ENCODE measurements around the gene HEPN1. TPM values are rescaled to one million over a fixed set of nuclear protein-coding genes. Genes with fewer than 3 reads are reported as not detected.

Gene HEPN1
- total and polyA plus RNA-seq, 2 of the 4 experiments (the other 2 are of a cell fraction), result not detected

- H3K18ac ChIP-seq (ENCODE audit: low read depth, low read length), result peak overlapping the region; percentile 97
- peak overlapping the region; percentile 72 to 80; a peak in 3 of 4 replicates for H4K8ac ChIP-seq (ENCODE audit: low read depth in 2 of 2, low read length in 2 of 2)
- peak overlapping the region; percentile 81 for H3K27ac ChIP-seq (ENCODE audit: insufficient read depth, low read length)
- H4K91ac ChIP-seq (ENCODE audit: insufficient read depth, low read depth, low read length), result peak overlapping the region; percentile 90; the same call in 1 of the 2 replicates
- H3K14ac ChIP-seq (replicated peaks; ENCODE audit: low read depth, low read length), result peak overlapping the region; percentile 89
- dilution Hi-C loops (cut with HindIII; ENCODE audit: low sequenced_read_pairs, unreplicated experiment) (no loop called here), in situ Hi-C loops (cut with MboI; ENCODE audit: low sequenced_read_pairs) (no loop called here), intact Hi-C loops (cut with micrococcal nuclease) (no loop called here)
- CTCF ChIA-PET, result interaction anchor here (0.7 to 1.2 kb wide), 2 partner anchors 9 to 59 kb away, joined by 3 to 5 read pairs; no protein-coding TSS in a partner anchor
- H3K56ac ChIP-seq (ENCODE audit: extremely low read depth, insufficient read depth, low read length), result peak overlapping the region; percentile 57
- peak; percentile 92 for ATAC-seq (ENCODE audit: low read depth)
- peak; percentile 96 for DNase-seq
- H3K23ac ChIP-seq (ENCODE audit: low read depth, low read length), result peak overlapping the region; percentile 92; the same call in 1 of the 2 replicates
- 8% methylated on average over 2 of the region's 4 CpGs; no CpG with 5 or more reads in 1 of the 2 experiments for WGBS, 2 experiments (ENCODE audit: extremely low coverage in 2 of 2, insufficient read length in 1 of 2)
- no TSS peak for BruUV-seq (replicated peaks)
- no peaks in the 10 kb centered on the region for H3K27me3 ChIP-seq (ENCODE audit: control insufficient read depth, insufficient read depth, low read length)
- H3K79me1 ChIP-seq (ENCODE audit: low read depth in 1 of 2, low read length in 2 of 2), result no peaks in the 10 kb centered on the region
- no peak overlapping the region; the same call in 1 of the 2 replicates for H2AK5ac ChIP-seq (ENCODE audit: low read depth, low read length)
- peak overlapping the region; percentile 27; the same call in 1 of the 2 replicates for H3K9ac ChIP-seq (ENCODE audit: low read depth, low read length)
- no peaks in the 10 kb centered on the region for H4K20me1 ChIP-seq (ENCODE audit: insufficient read depth, low read length)
- no peak overlapping the region for H3K4me3 ChIP-seq (ENCODE audit: insufficient read depth, low read depth, low read length)
- H2BK15ac ChIP-seq (ENCODE audit: low read depth, low read length), result peak overlapping the region; percentile 98; the same call in 2 of the 3 replicates
- peak overlapping the region; percentile 91 for H2BK120ac ChIP-seq (ENCODE audit: low read depth, low read length)
- POLR2A ChIA-PET (ENCODE audit: unreplicated experiment), result interaction anchor here (0.8 kb wide), 1 partner anchor 9 kb away, joined by 3 read pairs; no protein-coding TSS in a partner anchor
- H3K9me3 ChIP-seq (ENCODE audit: control insufficient read depth, insufficient read depth, low read length), result no peaks in the 10 kb centered on the region
- peak overlapping the region; percentile 84 for H3K4me2 ChIP-seq (ENCODE audit: low read depth, low read length)
- peak overlapping the region; percentile 94 for H2BK20ac ChIP-seq (ENCODE audit: low read depth, low read length)
- H4K5ac ChIP-seq (ENCODE audit: low read depth, low read length), result peak overlapping the region; percentile 71
- peak overlapping the region; percentile 92 for H3K4ac ChIP-seq (ENCODE audit: low read depth, low read length)
- H2AFZ ChIP-seq (replicated peaks; ENCODE audit: low read length, poor library complexity), result peak overlapping the region; percentile 9
- H3K4me1 ChIP-seq (ENCODE audit: control insufficient read depth, insufficient read depth, low read length), result peaks cover 17% of the 10 kb centered on the region
- no peak overlapping the region for H2AK9ac ChIP-seq (replicated peaks; ENCODE audit: low read depth, low read length, poor library complexity)
- H2BK5ac ChIP-seq (ENCODE audit: low read depth, low read length, poor library complexity, severe bottlenecking), result peak overlapping the region; percentile 61
- peaks cover 4% of the 10 kb centered on the region; the same call in 1 of the 2 replicates for H3K9me1 ChIP-seq (ENCODE audit: insufficient read depth, low read length)
- no peaks in the 10 kb centered on the region for H3K36me3 ChIP-seq (ENCODE audit: control insufficient read depth, insufficient read depth, low read length)
- no peak for TF ChIP-seq RFX5 (IDR thresholded peaks at IDR 0.05; ENCODE audit: low read depth, low read length)
- TF ChIP-seq, protein P1, sequence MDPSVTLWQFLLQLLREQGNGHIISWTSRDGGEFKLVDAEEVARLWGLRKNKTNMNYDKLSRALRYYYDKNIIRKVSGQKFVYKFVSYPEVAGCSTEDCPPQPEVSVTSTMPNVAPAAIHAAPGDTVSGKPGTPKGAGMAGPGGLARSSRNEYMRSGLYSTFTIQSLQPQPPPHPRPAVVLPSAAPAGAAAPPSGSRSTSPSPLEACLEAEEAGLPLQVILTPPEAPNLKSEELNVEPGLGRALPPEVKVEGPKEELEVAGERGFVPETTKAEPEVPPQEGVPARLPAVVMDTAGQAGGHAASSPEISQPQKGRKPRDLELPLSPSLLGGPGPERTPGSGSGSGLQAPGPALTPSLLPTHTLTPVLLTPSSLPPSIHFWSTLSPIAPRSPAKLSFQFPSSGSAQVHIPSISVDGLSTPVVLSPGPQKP (IDR thresholded peaks at IDR 0.05; ENCODE audit: borderline replicate concordance, low read depth, low read length), result no peak
- 0 out of 2 replicates have a peak, but pooled peaks have one; percentile 4 for TF ChIP-seq SMC3 (IDR thresholded peaks at IDR 0.05; ENCODE audit: low read depth, low read length)
- peak; percentile 53 for TF ChIP-seq RCOR1 (IDR thresholded peaks at IDR 0.05; ENCODE audit: insufficient replicate concordance, low read length)
- TF ChIP-seq CEBPB (IDR thresholded peaks at IDR 0.05; ENCODE audit: low read depth, low read length), result peak; percentile 89
- no peak for TF ChIP-seq RAD21 (IDR thresholded peaks at IDR 0.05; ENCODE audit: low read length)
- no peak for TF ChIP-seq BHLHE40 (IDR thresholded peaks at IDR 0.05; ENCODE audit: low read depth, low read length)
- peak; percentile 35 for TF ChIP-seq CTCF (conservative IDR thresholded peaks at IDR 0.05; ENCODE audit: low read depth, low read length)
- TF ChIP-seq MXI1 (IDR thresholded peaks at IDR 0.05; ENCODE audit: borderline replicate concordance, low read depth, low read length), result no peak
- TF ChIP-seq NFE2L2 (IDR thresholded peaks at IDR 0.05; ENCODE audit: low read depth, low read length), result no peak
- TF ChIP-seq POLR2A (IDR thresholded peaks at IDR 0.05; ENCODE audit: low read depth, low read length), result no peak
Observed at GRCh38 chr11:124934862-124935547, 16.0 kb downstream of the HEPN1 start.

All from IMR-90 (cell line).